22Rv1 (cell line): ENCODE results near the gene TBC1D2B.

ENCODE experiments used
- CTCF ChIP-seq: fragments of 450-650 bp; IDR thresholded peaks from 2 replicates; pipeline ENCODE4 v1.5.1; 2017; ENCODE audit warnings: mild to moderate bottlenecking
- ZFX ChIP-seq: fragments of 450-650 bp; IDR thresholded peaks from 2 replicates; pipeline ENCODE4 v1.6.1; 2017; ENCODE audit warnings: antibody characterized with exemption, borderline replicate concordance

DNA sequence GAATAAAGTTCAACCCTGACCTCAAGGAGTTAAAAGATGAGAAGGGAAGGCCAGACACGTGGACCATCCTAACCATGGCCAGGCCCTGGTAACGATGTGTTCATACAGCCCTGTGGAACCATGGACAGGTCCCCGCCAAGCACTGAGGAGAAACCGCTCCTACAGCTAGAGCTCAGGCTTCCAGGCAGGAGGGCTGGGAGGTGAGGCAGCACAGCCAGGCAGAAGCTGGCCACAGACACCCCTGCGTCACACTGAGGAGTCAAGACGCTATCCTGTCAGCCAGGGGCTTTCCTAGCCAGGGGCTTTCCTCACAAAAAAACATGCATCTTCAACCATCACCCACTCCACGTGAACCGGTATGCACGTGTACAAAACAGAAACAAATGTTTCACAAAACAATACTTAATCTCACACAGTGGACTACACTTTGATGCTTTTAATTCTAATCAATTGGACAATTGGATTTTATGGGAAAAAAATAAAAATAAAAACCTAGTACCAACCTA lies 73.2 kb downstream of the TBC1D2B start:
- TF ChIP-seq CTCF (no peak), ZFX (no peak)
